Stimulated activated CD8-positive, alpha-beta memory T cell treated with anti-CD3 and anti-CD28 coated beads, Interleukin-7, amount 100 ng/mL, for 24 hours (primary cell): Measurements from ENCODE around the gene BRAT1.

Experiments
- DNase-seq: peaks from one replicate; pipeline ENCODE4 v3.0.0-alpha.2; 2020; ENCODE audit warnings: low read depth

Gene BRAT1

DNA sequence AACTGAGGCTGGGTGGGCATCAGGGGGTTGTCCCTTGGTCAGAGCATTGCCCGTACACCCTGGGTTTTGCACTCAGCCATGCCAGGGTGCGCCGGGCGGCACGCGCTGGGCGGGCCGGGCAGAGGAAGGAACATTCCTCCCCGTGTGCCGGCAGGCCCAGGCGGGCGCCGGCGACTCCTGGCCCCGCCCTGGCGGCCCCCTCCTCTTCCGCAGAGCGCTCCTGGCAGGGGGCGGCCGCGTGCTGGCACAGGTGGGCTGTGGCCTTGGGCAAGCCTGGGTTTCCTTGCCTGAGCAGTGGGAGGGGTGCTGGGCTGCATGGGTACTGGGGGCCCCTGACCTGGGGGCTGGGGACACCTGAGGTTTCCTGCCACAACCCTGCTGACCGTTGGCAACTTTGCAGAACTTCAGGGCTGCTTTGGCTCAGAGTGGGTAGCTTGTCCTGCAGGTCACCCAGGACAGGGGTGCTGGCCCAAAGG, 31.8 kb downstream of the BRAT1 start:
- DNase-seq, result no peak

DNA sequence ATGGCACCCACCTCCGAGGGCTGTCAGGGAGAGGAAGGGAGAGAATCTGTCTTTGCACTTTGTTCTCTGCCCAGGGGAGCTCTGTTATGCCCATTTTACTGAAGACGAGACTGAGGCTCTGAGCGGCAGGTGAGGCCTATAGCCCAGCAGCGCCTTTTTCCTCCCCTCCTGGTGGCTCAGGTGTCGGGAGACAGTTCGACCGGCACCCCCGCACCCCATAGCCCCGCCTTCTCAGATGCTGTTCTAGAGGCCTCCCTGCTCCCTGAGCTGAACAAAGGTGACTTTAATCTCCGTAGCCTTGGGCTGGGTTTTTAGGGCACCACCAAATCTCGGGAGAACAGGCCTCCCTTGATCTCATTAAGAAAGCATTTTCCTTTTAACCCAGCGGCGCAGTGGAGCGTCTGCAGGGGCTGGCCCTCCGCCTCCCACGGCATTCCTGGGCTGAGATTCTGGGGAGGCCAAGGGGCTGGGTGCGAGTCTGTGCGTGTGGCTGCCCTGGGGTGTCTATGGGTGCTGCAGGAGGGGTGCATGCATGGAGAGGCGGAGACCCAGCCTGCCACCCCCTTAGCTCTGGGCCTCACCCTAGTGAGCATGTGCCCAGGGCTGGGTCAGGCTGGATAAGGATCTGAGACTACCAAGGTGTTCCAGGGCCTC, 32.4 kb downstream of the BRAT1 start:
- DNase-seq, result no peak

DNA sequence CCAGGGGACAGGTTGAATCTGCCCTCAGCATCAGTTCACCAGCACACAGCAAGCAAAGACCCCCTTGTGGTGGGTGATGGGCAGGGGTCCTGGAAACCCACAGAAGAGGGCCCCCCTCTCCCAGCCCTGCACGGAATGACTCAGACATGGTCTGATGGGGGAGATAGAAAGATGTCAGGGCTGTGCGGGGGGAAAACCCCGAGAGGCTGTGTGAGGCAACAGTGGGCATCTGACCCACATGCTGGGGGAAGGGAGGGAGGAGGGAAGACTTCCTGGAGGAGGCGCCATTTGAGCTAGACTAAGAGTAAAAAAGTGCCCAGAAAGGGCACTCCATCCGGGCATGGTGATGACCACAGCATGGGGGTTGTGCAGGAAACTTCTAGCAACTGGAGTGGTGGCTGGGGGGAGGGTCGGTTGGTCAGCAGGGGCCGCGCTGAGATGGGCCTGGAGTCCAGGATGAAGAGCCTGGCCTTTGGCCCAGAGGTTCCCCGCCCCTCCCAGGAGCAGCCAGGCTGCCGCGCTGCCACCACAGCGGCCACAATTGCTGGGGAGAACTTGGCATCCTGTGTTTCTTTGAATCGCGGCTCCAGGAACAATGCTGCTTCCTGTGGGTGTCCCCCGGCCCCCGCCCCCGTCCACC, 33.3 kb downstream of the BRAT1 start:
- DNase-seq, result no peak

DNA sequence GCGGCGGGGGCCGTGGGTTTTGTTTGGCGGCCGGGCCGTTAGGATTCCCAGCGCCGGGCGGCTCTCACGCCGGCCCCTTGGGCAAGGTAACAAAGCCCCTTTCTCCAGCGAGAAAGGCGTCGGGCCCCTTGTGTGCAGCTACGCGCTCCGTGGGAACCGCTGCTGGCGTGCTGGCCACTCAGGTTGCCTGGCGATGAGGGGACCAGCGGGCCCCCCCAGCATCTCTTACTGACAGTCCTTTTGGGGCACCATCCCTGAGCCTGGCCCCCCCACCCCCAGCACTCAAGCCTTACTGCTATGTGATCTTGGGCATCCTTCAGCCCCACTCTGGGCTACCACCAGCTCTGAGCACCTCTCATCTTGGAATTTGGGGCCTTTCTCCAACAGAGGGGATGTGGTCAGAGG, 34.0 kb downstream of the BRAT1 start:
- DNase-seq, result no peak

DNA sequence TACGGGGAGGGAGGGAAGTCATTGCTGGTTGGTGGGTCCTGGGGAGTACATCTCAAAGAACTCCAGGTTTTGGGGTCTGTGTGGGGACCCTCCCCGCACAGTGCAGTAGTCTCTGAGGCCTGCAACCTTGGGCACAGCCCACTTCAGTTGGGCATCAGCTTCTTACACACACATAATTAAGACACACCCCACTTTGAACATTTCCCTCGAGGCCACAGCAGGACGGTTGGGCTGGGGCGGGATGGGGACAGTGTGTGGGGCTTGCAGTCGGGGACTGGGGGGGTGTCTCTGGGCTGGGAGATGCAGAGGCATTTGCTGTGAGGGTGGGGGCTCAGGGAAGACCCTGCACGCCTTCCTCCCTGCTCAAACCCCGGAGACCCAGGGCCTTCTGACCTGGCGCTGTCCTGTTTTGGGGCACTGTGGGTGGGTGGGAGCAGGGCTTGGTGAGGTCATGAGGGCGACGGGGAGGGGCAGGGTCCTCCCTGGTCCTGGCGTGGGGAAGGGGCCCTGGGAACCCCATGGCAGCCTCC, 34.5 kb downstream of the BRAT1 start:
- DNase-seq, result no peak

DNA sequence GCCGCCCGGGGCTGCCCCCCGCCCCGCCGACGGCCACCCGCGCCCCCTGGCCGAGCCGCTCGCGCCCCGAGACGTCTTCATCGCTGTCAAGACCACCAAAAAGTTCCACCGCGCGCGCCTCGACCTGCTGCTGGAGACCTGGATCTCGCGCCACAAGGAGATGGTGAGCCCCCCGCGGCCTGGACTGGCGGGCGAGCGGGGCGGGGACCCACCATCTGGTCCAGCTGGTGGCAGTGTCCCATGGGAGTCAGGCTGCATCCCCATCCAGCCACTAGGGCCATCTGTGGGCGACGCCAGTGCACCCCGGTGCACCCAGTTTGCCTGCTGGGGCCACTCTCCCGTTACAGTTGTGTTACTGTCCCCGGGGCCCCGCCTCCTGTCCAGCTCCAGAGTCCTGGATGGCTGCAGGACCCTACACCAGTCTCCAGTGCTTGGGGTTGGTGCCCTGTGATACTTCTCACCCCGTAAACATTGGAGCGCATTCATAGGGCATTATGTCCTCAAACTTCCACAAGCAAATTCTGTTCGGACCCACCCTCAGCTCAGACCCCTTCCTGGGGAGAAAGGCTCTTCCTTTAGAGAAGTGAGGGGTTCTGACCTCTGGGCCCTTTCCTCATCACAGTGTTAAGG, 35.1 kb downstream of the BRAT1 start:
- no peak for DNase-seq

DNA sequence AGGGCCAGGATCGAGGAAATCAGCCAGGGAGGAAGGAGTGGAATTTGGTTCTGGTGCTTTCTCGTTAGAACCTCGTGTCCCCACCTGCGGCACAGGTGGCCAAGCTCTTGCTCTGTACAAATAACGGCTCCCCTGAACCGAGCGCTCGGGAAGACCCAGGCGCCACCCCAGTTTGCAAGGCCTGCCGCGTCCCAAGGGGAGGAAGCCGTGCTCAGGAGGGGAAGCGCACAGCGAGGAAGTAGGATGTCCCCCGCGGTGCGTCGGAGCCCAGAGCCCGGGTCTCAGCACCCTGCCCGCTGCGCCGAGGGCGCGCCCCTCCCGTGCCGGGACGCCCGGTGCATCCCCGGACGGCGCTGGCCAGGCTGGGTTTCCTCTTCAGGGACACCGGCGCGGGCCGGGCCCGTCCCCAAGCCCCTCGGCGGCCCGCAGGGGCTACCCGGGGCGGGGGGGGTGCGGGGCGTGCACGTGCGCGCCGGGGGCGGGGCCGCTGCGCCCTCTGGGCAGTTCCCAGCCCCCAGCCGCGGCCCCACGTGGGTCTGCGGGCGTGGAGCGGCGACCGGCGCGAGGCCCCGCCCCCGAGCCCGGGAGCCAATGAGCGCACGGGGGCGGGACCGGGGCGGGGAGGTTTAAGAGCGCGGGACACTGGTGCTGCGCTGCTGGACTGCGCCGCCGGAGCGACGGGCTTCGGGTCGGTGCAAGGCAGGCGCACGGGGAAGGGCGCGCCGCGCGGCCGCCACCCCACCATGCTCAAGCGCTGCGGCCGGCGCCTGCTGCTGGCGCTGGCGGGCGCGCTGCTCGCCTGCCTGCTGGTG, 36.0 kb downstream of the BRAT1 start, which contains the start of gene LFNG:
LFNG (plus strand) TSS at position 656 of the 812 bp plus-strand sequence; CDS start at position 744, 88 bp downstream.
- no peak for DNase-seq

DNA sequence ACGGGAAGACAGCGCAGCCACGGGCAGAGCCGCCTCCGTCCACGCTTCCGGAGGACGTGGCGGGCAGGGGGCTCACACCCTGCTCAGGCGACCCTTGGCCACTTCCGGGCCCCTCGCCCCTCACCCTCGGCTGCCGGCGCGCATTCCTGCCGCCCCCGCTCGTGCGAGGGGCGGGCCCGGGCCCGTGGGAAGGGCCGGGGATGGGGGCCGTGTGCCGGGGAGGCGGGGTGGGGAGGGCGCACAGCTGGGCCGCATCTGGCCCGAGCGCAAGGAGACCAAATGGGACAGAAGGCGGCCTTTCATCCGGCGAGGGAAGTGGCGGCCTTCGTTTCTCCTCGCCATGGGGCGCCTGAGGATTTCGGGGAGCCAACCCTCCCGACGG, 36.6 kb downstream of the BRAT1 start:
- no peak for DNase-seq

DNA sequence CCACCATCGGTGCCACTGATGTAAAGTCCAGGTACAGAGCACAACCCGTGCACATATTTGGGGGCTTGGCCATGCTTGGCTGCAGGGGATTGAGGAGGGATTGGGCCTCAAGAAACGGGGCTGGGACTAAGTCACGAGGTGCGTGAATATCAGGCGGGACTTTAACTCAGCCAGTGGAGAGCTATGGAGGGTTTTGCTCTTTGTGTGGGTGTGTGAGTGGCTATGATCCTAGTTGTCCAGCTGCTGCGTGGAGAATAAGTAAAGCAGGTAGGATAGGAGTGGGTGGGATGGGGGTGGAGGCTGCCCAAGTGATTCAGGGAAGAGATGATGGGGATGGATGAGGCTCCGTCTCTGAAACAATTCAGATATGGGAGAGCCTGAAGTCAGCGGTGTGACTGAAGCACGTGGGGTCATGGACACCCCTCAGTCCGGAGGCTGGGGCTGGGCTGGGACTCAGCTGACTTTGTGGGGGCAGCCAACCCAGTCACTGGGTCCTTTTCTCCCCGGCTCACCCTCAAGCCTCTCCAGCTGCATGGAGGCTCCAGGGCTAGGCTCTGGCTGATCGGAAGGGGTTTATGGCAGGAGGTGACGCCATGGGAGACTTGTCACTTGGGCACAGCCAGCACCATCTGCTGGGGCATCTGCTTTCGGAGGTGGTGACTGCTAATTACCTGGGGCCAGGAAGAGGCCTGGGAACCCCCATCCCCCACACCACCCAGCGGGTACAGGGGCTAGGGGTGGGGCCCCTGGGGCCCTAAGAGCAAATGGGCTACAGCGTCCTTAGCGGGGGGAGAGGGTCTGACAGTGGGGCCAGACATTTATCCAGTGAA, 37.4 kb downstream of the BRAT1 start:
- no peak for DNase-seq

DNA sequence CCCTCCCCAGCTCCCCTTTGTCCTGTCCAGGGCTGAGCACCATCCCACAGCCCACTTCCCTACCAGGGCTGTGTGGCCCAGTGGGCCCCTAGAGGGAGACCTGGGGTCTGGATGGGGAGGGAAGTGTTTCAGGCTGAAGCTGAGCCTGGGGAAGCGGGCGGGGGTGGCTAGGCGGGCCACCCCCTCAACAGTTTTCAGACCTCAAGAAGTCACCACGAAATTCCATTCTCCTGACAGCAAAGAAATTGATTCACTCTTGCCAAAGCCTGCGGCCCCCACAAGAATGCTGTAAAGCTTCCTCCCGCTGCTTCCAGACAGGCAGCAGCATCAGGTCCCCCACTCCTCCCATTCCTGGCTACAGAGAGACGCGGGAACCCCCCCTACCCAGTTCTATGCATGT, 38.3 kb downstream of the BRAT1 start:
- DNase-seq, result no peak

DNA sequence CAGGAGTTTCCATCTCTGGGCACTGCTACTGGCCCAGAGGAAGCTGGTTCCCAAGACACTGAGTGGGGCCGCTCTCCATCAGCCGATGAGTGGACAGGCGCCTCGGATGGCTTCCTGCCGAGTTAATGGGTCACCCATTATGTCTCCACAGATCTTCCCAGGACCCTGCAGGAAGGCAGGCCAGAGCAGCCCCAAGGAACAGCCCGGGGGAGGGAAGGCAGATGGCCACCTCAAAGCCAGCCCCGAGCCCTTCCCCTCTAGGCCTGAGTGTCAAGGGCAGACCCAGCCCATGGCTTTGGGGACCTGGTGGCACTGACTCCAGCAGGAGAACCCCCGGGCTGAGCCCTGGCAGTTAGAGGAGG, 39.1 kb downstream of the BRAT1 start:
- no peak for DNase-seq

DNA sequence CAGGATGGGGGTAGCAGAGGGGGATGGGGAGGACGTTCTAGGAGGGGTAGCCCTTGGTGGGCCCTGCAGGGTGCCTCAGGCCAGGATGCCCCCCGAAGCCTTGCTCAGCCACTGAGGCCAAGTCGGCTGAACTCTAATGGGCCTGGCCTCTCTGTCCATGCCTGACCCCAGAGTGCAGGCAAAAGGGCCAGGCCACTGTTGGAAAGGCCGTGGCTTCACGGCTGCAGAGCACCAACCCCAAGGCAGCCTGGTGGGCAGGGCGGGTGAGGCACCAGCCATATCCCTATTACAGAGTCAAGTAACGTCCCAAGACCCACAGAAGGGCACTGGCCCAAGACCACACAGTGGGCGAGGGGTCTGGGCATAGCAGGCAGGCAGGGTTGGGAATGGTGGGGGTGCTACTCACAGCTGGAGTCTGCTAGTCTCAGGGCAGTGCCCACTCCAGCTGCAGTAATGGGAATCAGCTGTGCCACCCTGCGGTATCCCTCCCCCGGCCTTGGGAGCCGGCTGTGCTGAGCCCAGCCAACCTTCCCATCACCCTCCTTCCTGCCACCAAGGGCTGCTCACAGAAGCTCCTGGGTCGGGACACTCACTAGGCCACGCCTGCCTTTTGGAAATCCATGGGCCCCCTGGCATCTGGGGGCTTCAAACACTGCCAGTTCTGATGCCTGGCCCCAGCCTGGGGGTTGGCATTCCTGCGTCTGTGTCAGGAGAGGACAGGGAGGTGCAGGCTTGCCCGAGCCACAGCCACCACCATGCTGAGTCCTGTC, 39.7 kb downstream of the BRAT1 start:
- DNase-seq, result no peak

DNA sequence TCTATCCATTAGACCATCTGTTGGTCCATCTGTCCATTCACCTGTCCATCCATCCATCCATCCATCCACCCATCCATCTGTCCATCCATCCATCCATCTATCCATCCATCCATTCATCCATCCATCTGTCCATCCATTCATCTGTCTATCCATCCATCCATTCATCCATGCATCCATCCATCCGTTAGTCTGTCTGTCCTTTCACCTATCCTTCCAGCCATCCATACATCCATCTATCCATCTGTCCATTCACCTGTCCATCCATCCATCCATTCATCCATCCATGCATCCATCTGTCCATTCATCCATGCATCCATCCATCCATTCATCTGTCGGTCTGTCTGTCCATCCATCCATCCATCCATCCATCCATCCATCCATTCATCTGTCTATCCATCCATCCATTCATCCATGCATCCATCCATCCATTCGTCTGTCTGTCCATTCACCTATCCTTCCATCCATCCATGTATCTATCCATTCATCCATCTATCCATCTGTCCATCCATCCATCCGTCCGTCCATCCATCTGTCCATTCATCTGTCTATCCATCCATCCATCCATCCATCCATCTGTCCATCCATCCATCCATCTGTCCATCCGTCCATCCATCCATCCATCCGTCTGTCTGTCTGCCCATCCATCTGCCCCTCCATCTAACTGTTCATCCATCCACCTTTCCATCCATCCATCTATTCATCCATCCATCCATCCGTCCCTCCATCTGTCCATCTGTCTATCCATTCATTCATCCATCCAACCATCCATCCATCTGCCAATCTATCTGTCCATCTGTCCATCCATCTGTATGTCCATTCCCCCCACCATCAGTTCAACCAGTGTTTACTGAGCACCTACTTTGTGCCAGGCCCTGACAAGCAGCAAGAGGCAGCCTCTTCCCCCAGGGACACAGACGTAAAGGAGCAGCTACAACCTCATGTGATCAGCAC, 40.6 kb downstream of the BRAT1 start:
- DNase-seq, result no peak

DNA sequence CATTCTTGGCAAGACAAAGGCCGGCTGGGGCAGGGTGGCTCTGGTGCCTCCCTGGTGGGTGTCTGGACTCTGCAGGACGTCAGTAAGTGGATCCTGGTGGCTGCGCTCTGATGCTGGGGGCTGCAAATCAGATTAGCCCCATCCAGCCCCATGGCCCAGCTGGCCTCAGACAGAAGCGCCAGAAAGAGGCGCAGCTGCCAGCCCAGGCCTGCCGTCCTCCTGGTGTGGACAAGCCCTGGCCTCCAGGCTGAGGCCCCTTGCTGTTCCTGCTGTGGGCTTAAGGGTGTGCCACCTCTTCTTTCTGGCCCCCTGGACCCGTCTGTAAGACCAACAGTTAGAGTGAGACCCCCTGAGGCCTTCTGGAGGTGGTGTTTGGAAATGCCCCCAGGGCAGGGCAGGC, 41.6 kb downstream of the BRAT1 start:
- no peak for DNase-seq

DNA sequence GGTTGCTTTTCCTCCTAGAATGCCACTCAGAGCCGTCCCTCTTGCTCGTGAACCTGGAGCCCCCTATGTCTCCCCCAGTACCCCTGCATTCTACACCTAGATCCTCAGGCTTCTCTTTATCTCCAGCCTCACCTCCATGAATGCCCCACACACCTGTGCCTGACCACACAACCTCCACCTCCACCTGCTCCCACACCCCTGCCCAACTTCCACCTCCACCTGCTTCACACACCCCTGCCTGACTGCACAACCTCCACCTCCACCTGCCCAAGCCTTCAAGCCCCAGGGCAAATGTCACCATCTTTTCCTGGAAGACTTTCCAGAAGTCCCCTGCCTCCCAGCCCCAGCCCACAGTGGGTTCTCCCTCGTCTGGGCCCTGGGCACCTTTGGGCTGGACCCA, 42.6 kb downstream of the BRAT1 start:
- DNase-seq, result no peak

DNA sequence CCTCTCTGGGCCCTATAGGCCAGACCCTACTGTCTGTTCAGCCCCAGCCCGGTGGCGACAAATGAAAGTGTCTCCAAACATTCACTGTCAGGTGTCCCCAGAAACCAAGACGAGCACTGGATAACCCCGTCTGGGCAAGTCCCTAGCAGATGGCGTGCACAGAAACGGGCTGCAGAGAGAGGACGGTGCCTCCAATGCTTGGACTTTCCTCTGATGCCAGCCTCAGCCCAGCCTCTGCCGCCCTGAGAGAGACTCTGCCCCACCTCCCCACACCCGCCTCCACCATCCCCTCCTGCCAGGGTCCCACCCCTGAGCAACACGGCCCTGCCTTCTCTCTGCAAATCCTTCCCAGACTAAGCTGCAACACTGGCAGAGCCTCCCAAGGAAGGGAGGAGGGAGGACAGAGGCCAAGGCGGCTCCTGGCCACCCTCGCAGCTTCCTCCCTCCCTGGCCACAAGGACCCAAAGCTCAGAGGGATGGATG, 43.1 kb downstream of the BRAT1 start:
- no peak for DNase-seq

DNA sequence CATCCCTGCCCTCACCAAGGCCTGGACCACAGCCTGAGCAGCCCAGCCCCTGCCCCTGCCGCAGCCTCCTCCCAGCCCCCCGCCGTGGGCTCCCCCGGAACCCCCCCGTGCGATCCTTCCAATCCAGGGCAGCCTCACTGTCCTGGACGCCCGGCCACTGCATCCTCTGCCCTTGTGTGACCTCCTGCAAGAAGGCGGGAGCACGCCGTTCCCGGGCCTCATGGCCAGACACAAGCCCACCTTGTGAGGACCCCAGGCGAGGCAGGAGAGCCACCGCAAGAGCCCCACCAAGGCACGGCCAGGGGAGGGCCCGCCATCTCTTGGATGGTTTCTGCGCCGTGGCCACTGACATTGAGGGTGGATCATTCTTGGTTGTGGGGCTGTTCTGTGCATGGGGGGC, 43.6 kb downstream of the BRAT1 start:
- no peak for DNase-seq

DNA sequence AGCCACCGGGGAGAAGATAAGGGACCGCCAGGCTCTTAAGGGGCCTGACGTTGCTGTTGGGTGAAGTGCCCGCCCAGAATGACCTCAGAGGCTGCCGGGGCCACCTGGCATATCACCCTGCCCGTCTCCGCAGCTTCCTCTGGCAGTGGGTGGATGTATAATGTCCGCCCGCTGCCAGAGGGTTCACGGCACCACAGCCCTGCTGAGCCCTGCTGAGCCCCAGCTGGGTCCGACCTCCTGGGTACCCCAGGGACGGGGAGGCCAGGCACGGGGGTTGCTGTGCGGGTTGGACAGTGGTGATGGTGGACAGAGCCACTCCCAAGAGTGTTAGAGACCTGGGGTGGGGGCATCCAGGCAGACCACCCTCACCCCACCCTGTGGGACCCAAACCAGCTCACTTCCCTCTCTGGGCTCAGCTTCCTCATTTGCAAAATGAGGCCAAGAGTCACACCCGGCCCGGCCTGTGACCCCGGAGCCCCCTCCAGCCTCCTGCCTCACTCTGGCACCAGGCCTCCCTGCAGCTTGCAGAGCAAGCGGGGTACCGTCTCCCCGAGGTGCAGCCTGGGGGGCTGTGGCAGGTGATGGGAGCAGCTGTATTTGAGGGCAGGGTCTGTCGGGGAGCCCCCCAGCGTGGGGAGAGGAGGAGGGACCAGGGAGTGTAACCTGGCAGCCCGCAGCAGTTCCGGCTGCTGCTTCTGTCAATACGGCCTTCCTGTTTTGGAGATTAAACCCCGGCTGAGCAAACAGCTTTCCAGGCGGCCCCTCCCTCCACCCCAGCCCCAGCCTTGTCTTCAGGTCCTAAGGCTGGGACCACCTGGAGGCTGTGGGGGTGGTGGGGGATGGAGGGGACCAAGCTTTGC, 44.2 kb downstream of the BRAT1 start:
- DNase-seq, result no peak
